SH-SY5Y (cell line): Measurements from ENCODE around the gene PHAX.

ENCODE experiments used
- GATA2 ChIP-seq: IDR thresholded peaks from 2 replicates; pipeline ENCODE4 v1.6.1; 2011; ENCODE audit warnings: mild to moderate bottlenecking, low read depth, low read length
- GATA3 ChIP-seq: IDR thresholded peaks from 2 replicates; pipeline ENCODE4 v1.6.1; 2011; ENCODE audit warnings: low read depth, mild to moderate bottlenecking, low read length, moderate library complexity

- TF ChIP-seq GATA3 = no peak
- TF ChIP-seq GATA2 = no peak
Measured at GRCh38 chr5:126636956-126637355, 36.2 kb downstream of the PHAX start.
